ENCODE results near the gene RNF113B.

- TF ChIP-seq CTCF (conservative IDR thresholded peaks at IDR 0.05) (no peak), ZFX (IDR thresholded peaks at IDR 0.05) (no peak)
Observed at GRCh38 chr13:98221234-98221633, 44.2 kb upstream of the RNF113B start.

Data from C4-2B (cell line).